Bronchial epithelial cell (primary cell): ENCODE results near the gene ACTR3. TPM values are rescaled to one million over a fixed set of nuclear protein-coding genes. Genes with fewer than 3 reads are reported as not detected.

ENCODE experiments used
- DNase-seq: peaks from one replicate; pipeline ENCODE4 v3.0.0-alpha.2; 2010; ENCODE audit warnings: low read depth
- FAIRE-seq: peaks from 2 replicates; lab custom pipeline; 2011; peaks lifted over from hg19 to GRCh38; lab: Jason Lieb, UNC
- H3K27me3 ChIP-seq: 2 replicates; pipeline ENCODE4 v1.5.1; 2011; ENCODE audit warnings: low read length; ENCODE audit not compliant: control insufficient read depth, insufficient read depth
- H3K36me3 ChIP-seq: 2 replicates; pipeline ENCODE4 v1.5.1; 2011; ENCODE audit warnings: low read length; ENCODE audit not compliant: control insufficient read depth, insufficient read depth
- H3K4me3 ChIP-seq: 2 replicates; pipeline ENCODE4 v1.5.1; 2011; ENCODE audit warnings: mild to moderate bottlenecking, low read depth, low read length, control low read depth
- total RNA-seq: library from RNA; depleted of rRNA; stranded (reverse); fragments of >200 nt; gene quantifications from 2 replicates; pipeline ENCODE4 v1.2.1, GENCODE V29; 2014
- TF ChIP-seq, protein P1 (sequence below): IDR thresholded peaks from 2 replicates; pipeline ENCODE4 v1.5.1; 2011; ENCODE audit warnings: mild to moderate bottlenecking, moderate library complexity, low read length, control low read depth, inconsistent platforms; ENCODE audit not compliant: insufficient read depth, severe bottlenecking

Gene ACTR3
- total RNA-seq, 1 donor from 2014 or later = 214 TPM

DNA sequence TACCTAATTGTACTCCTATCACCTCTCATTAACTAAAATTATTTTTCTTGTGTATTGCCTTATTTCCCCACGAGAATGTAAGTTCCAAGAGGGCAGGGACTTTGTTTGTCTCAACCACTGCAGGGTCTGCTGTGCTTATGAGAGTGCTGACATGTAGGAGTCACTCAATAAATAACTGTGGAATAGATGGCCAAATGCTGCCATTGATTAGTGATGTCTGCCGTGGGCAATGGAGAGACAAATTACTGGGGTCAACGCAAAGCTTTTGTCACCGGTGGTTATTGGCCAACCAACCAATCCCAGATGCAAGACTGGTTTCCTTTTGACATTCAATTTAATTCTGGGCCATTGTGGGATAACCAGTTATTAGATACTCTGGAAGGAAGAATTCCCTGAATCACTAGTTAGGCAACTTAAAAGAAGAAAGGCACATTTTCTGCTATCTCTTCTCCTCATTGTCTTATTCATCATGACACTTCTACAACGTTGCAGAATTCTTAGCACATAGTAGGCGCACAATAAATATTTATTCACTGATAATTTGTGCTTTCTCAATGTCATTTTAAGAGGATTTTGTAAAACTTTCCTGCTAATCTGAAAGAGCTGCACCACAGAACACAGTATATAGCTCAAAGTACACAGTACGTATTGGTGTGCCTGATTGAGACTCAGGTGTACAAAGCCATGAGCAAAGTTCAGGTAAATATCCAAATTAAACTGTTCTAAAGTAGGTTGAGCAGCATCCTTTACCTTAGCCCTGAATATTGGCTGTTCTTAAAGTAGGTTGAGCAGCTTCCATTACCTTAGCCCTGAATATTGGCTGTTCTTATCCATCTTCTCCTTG lies 95.9 kb downstream of the ACTR3 start:
- Histone ChIP-seq H3K4me3 (no peak overlapping the region), H3K36me3 (no peaks in the 10 kb centered on the region), H3K27me3 (no peaks in the 10 kb centered on the region)
- TF ChIP-seq, protein P1, sequence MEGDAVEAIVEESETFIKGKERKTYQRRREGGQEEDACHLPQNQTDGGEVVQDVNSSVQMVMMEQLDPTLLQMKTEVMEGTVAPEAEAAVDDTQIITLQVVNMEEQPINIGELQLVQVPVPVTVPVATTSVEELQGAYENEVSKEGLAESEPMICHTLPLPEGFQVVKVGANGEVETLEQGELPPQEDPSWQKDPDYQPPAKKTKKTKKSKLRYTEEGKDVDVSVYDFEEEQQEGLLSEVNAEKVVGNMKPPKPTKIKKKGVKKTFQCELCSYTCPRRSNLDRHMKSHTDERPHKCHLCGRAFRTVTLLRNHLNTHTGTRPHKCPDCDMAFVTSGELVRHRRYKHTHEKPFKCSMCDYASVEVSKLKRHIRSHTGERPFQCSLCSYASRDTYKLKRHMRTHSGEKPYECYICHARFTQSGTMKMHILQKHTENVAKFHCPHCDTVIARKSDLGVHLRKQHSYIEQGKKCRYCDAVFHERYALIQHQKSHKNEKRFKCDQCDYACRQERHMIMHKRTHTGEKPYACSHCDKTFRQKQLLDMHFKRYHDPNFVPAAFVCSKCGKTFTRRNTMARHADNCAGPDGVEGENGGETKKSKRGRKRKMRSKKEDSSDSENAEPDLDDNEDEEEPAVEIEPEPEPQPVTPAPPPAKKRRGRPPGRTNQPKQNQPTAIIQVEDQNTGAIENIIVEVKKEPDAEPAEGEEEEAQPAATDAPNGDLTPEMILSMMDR = no peak
- DNase-seq = no peak
- FAIRE-seq = no peak

GRCh38 chr2:113986762-113987290 lies 96.9 kb downstream of the ACTR3 start:
- no peaks in the 10 kb centered on the region for H3K36me3 ChIP-seq
- no peak overlapping the region for H3K4me3 ChIP-seq
- TF ChIP-seq, protein P1 = no peak
- FAIRE-seq = no peak
- no peaks in the 10 kb centered on the region for H3K27me3 ChIP-seq
- no peak for DNase-seq

- TF ChIP-seq, protein P1 = no peak
- Histone ChIP-seq H3K27me3 (no peaks in the 10 kb centered on the region), H3K4me3 (no peak overlapping the region), H3K36me3 (no peaks in the 10 kb centered on the region)
- DNase-seq (peak; percentile 66), FAIRE-seq (no peak)
Observed at GRCh38 chr2:113992090-113992489, 102.2 kb downstream of the ACTR3 start.

DNA sequence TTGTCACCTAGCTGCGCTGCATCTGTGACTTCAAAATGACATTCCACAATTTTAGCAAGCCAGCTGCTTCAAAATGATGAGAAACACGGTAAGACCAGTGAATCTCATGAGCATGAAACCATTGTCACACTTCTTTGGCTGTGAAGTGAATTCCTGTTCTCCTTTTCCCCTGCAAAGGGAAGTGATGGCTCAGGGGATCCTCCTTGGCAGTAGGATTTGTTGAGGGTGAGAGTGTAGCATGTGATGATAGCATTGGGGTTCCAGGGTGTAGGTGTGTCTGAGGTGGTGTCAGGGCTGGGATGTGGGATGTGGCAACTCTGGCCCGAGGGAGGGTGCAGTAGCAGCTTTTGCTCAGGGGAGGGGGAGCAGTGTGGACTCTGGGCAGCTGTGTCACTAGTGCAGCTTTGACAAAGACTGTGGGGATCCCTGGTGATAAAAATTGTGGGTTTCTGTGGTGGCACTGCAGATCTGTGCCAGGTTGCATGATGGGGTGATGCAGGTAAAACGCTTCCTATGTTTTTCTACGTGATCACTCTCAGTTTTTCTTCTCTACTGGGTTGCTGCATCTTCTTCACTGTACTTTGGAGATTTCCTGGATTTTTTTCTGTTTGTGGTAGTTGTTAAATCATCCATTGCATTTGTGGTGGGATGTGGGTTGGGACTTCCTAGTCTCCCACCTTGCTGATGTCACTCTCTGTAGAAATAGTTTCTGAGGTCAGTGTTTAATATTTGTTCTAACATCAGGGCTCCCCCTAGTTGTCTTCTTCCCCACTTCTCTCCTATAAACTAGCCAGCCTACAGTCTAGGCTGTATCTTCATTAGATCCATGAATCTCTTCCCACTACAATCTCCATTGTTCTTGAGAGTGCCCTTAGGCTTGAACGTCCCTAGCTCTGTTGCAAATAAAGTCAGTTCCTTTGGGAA lies 107.0 kb downstream of the ACTR3 start:
- H3K27me3 ChIP-seq = no peaks in the 10 kb centered on the region
- H3K4me3 ChIP-seq = no peak overlapping the region
- FAIRE-seq (no peak), DNase-seq (no peak)
- TF ChIP-seq, protein P1 = no peak
- H3K36me3 ChIP-seq = no peaks in the 10 kb centered on the region

DNA sequence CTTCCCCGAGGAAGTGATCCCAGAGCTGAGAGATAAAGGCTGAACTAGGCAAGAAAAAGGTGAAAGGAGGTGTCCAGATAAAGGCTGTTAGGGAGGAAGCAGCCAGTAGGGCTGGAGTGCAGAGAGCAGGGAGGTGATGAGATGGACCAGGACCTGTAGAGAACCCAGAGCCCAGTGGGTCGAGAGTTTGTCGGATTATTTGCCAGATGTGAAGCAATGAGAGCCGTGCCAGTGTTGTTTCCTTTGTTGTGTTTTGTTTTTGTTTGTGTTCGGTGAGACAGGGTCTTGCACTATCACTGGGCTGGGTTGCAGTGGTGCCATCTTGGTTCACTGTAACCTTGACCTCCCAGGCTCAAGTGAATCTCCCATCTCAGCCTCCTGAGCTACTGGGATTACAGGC lies 111.3 kb downstream of the ACTR3 start:
- Histone ChIP-seq H3K36me3 (no peaks in the 10 kb centered on the region), H3K27me3 (no peaks in the 10 kb centered on the region), H3K4me3 (no peak overlapping the region)
- peak; percentile 13 for FAIRE-seq
- TF ChIP-seq, protein P1 = no peak
- no peak for DNase-seq
